Endothelial cell of umbilical vein (primary cell): ENCODE results near the gene WDR49. TPM values are rescaled to one million over a fixed set of nuclear protein-coding genes. Genes with fewer than 3 reads are reported as not detected.

ENCODE experiments used
- BruUV-seq: library from RNA; stranded (reverse); fragments of 400-500 nt; replicated peaks from 2 replicates; lab custom pipeline; 2021; lab: Mats Ljungman, UMichigan
- CTCF ChIA-PET: fragments of 300-600, 350-600 bp; sonication (Branson Sonifier 250); formaldehyde crosslinking; loops from one replicate; lab custom pipeline; 2021; ENCODE audit warnings: antibody characterized with exemption, inconsistent platforms; lab: Charles Lee
- POLR2A ChIA-PET: fragments of 300-600, 350-600 bp; sonication (Branson Sonifier 250); formaldehyde crosslinking; loops from one replicate; lab custom pipeline; 2021; ENCODE audit warnings: antibody characterized with exemption, inconsistent platforms; lab: Charles Lee
- DNase-seq: peaks from one replicate; pipeline ENCODE4 v3.0.0-alpha.2; 2011; ENCODE audit warnings: low read depth, low spot score
- FAIRE-seq: peaks from 2 replicates; lab custom pipeline; 2011; peaks lifted over from hg19 to GRCh38; lab: Jason Lieb, UNC
- H2AFZ ChIP-seq: 2 replicates; pipeline ENCODE4 v1.6.0; 2012; ENCODE audit warnings: low read depth, low read length, control low read depth, inconsistent platforms
- H3K27ac ChIP-seq: 2 replicates; pipeline ENCODE4 v1.5.1; 2011; ENCODE audit warnings: low read depth, mild to moderate bottlenecking, control low read depth, low read length, moderate library complexity; ENCODE audit not compliant: insufficient read depth
- H3K27me3 ChIP-seq, 2 experiments: 2 replicates each; pipeline versions ENCODE4 v1.6.0 to v1.6.1; 2011; ENCODE audit warnings: low read length in 2 of 2, mixed read lengths in 1 of 2; ENCODE audit not compliant: control insufficient read depth in 2 of 2, insufficient read depth in 2 of 2
- H3K36me3 ChIP-seq, 2 experiments: 2 replicates in 1 of 2; 3 replicates in 1 of 2; pipeline ENCODE4 v1.5.1; 2011; ENCODE audit warnings: low read length in 2 of 2, mild to moderate bottlenecking in 1 of 2, moderate library complexity in 1 of 2; ENCODE audit not compliant: control insufficient read depth in 2 of 2, insufficient read depth in 2 of 2; ENCODE audit errors: extremely low read depth in 1 of 2
- H3K4me1 ChIP-seq: 3 replicates; pipeline ENCODE4 v1.5.1; 2011; ENCODE audit warnings: mild to moderate bottlenecking, low read length; ENCODE audit not compliant: control insufficient read depth, insufficient read depth; ENCODE audit errors: extremely low read depth
- H3K4me2 ChIP-seq: 2 replicates; pipeline ENCODE4 v1.6.1; 2011; ENCODE audit warnings: low read length, control low read depth, mixed read lengths; ENCODE audit not compliant: insufficient read depth
- H3K4me3 ChIP-seq, 3 experiments: fragments of 200-600 bp in 1 of 3; sonication (generic), shearing (Covaris generic) in 1 of 3; replicated peaks in 1 of 3; 2 replicates each; pipeline ENCODE4 v1.5.1; 2011 to 2016; ENCODE audit warnings: control low read depth in 3 of 3, low read length in 3 of 3, mild to moderate bottlenecking in 2 of 3, inconsistent platforms in 1 of 3, low read depth in 1 of 3, moderate library complexity in 1 of 3; ENCODE audit not compliant: insufficient read depth in 1 of 3
- H3K79me2 ChIP-seq: 2 replicates; pipeline ENCODE4 v1.6.0; 2012; ENCODE audit warnings: low read length, inconsistent platforms; ENCODE audit not compliant: control insufficient read depth, insufficient read depth
- H3K9ac ChIP-seq: replicated peaks from 2 replicates; pipeline ENCODE3; 2011; ENCODE audit warnings: low read length, control low read depth; ENCODE audit not compliant: insufficient read depth; ENCODE audit errors: extremely low read depth
- H3K9me1 ChIP-seq: replicated peaks from 3 replicates; pipeline ENCODE4 v1.6.0; 2011; ENCODE audit warnings: mild to moderate bottlenecking, low read length; ENCODE audit not compliant: control insufficient read depth, insufficient read depth; ENCODE audit errors: extremely low read depth
- H3K9me3 ChIP-seq: replicated peaks from 2 replicates; pipeline ENCODE4 v1.5.1; 2012; ENCODE audit warnings: low read length, inconsistent platforms; ENCODE audit not compliant: control insufficient read depth, insufficient read depth
- H4K20me1 ChIP-seq: replicated peaks from 2 replicates; pipeline ENCODE3; 2011; ENCODE audit warnings: mild to moderate bottlenecking, low read length; ENCODE audit not compliant: control insufficient read depth, insufficient read depth; ENCODE audit errors: extremely low read depth
- EZH2 ChIP-seq: IDR thresholded peaks from 2 replicates; pipeline ENCODE4 v1.6.1; 2012; ENCODE audit warnings: borderline replicate concordance, low read depth, mild to moderate bottlenecking, moderate library complexity, low read length, inconsistent platforms; ENCODE audit not compliant: severe bottlenecking
- FOS ChIP-seq: IDR thresholded peaks from 2 replicates; pipeline ENCODE4 v1.6.1; 2011; ENCODE audit warnings: mild to moderate bottlenecking, low read length, moderate library complexity, borderline replicate concordance; ENCODE audit not compliant: insufficient read depth
- GATA2 ChIP-seq: IDR thresholded peaks from 2 replicates; pipeline ENCODE4 v1.7.0; 2011; ENCODE audit warnings: low read depth, mild to moderate bottlenecking, moderate library complexity, mixed read lengths, low read length; ENCODE audit not compliant: insufficient read length, insufficient read depth
- MYC ChIP-seq: IDR thresholded peaks from one replicate; pipeline ENCODE4 v1.6.1; 2011; ENCODE audit warnings: mild to moderate bottlenecking, low read depth, low read length
- POLR2A ChIP-seq: IDR thresholded peaks from 2 replicates; pipeline ENCODE4 v1.6.1; 2012; ENCODE audit warnings: low read depth, mild to moderate bottlenecking, control low read depth, low read length
- POLR2AphosphoS5 ChIP-seq: IDR thresholded peaks from 2 replicates; pipeline ENCODE4 v1.6.1; 2012; ENCODE audit warnings: low read depth, mild to moderate bottlenecking, control low read depth, low read length, moderate library complexity; ENCODE audit not compliant: insufficient read depth
- dilution Hi-C: fragments of 300-500 bp; cut with MboI; formaldehyde crosslinking; loops from one replicate; pipeline ENCODE4 v1.15.0; 2019; ENCODE audit warnings: low sequenced_read_pairs; ENCODE audit not compliant: extremely low pct_ligation_motif_present
- intact Hi-C: fragments of 100-400 bp; cut with micrococcal nuclease; formaldehyde crosslinking; loops from one replicate; pipeline ENCODE4 v1.10.0; 2022
- polyA plus RNA-seq, 4 experiments: library from polyadenylated mRNA; depleted of rRNA in 3 of 4; stranded (reverse) in 3 of 4; unstranded in 1 of 4; fragments of >200 nt; gene quantifications; 2 replicates each; pipeline versions ENCODE4 v1.2.1 to v1.2.3, GENCODE V29; 2011 to 2012; ENCODE audit warnings: missing spikeins in 1 of 4
- total RNA-seq: library from RNA; stranded (reverse); gene quantifications from 2 replicates; pipeline ENCODE4 v1.2.3, GENCODE V29; 2021
- TF ChIP-seq, protein P1 (sequence below), 2 donors: IDR thresholded peaks; 1 replicate in 1 of 2; 2 replicates in 1 of 2; pipeline ENCODE4 v1.5.1; 2011; ENCODE audit warnings: low read length in 2 of 2, mild to moderate bottlenecking in 2 of 2, moderate library complexity in 2 of 2, control low read depth in 1 of 2, inconsistent platforms in 1 of 2, low read depth in 1 of 2; ENCODE audit not compliant: insufficient read depth in 1 of 2; ENCODE audit errors: extremely low read depth in 1 of 2
- TF ChIP-seq, protein P2 (sequence below): IDR thresholded peaks from 2 replicates; pipeline ENCODE4 v1.6.1; 2011; ENCODE audit not compliant: insufficient read depth, insufficient read length

The WDR49 gene
- total and polyA plus RNA-seq, 2 donors (not counting 3 experiments of a cell fraction or from before 2014, with no cell fraction given): not detected

DNA sequence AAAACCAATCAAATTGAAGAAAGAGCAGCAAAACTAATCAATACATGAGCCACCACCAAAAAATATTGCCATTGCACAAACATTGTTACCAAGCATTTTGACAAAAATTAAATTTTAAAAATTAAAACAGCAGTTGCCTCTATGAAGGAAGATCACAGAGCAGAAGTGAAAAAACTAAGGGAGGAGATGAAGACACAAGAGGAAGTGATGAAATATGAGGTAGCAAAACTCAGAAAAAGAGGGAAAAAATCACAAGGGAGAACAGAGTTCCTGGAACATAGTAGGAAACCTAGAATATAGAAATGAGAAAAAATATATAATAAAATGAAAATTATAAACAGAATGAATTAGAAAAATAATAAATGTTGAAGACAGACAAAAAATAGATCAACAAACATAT is 172.6 kb downstream of the WDR49 start:
- intact Hi-C loops: no loop called here
- dilution Hi-C loops: no loop called here
- no peak overlapping the region for H3K4me2 ChIP-seq
- H3K79me2 ChIP-seq: no peaks in the 10 kb centered on the region
- H3K27me3 ChIP-seq: no peaks in the 10 kb centered on the region
- no peaks in the 10 kb centered on the region for H3K4me1 ChIP-seq
- TF ChIP-seq GATA2 (no peak), FOS (no peak), POLR2AphosphoS5 (no peak), MYC (no peak), EZH2 (no peak), POLR2A (no peak)
- TF ChIP-seq, protein P1, sequence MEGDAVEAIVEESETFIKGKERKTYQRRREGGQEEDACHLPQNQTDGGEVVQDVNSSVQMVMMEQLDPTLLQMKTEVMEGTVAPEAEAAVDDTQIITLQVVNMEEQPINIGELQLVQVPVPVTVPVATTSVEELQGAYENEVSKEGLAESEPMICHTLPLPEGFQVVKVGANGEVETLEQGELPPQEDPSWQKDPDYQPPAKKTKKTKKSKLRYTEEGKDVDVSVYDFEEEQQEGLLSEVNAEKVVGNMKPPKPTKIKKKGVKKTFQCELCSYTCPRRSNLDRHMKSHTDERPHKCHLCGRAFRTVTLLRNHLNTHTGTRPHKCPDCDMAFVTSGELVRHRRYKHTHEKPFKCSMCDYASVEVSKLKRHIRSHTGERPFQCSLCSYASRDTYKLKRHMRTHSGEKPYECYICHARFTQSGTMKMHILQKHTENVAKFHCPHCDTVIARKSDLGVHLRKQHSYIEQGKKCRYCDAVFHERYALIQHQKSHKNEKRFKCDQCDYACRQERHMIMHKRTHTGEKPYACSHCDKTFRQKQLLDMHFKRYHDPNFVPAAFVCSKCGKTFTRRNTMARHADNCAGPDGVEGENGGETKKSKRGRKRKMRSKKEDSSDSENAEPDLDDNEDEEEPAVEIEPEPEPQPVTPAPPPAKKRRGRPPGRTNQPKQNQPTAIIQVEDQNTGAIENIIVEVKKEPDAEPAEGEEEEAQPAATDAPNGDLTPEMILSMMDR (IDR thresholded peaks at IDR 0.05; ENCODE audit: extremely low read depth in 1 of 2, insufficient read depth in 1 of 2, low read depth in 1 of 2, low read length in 2 of 2): no peak
- TF ChIP-seq, protein P2, sequence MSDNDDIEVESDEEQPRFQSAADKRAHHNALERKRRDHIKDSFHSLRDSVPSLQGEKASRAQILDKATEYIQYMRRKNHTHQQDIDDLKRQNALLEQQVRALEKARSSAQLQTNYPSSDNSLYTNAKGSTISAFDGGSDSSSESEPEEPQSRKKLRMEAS: no peak
- CTCF ChIA-PET: no interaction called here
- H3K9me1 ChIP-seq: no peaks in the 10 kb centered on the region
- no peaks in the 10 kb centered on the region for H3K9me3 ChIP-seq
- H3K27ac ChIP-seq: no peak overlapping the region
- H3K4me3 ChIP-seq: no peak overlapping the region
- no peak for FAIRE-seq
- no peak overlapping the region for H3K9ac ChIP-seq
- no peak overlapping the region for H2AFZ ChIP-seq
- DNase-seq: no peak
- no peaks in the 10 kb centered on the region for H3K36me3 ChIP-seq
- POLR2A ChIA-PET: no interaction called here
- no TSS peak for BruUV-seq
- H4K20me1 ChIP-seq: no peaks in the 10 kb centered on the region
